ENCODE results near the gene SHPK.

Gene SHPK, protein sequence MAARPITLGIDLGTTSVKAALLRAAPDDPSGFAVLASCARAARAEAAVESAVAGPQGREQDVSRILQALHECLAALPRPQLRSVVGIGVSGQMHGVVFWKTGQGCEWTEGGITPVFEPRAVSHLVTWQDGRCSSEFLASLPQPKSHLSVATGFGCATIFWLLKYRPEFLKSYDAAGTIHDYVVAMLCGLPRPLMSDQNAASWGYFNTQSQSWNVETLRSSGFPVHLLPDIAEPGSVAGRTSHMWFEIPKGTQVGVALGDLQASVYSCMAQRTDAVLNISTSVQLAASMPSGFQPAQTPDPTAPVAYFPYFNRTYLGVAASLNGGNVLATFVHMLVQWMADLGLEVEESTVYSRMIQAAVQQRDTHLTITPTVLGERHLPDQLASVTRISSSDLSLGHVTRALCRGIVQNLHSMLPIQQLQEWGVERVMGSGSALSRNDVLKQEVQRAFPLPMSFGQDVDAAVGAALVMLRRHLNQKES

DNA sequence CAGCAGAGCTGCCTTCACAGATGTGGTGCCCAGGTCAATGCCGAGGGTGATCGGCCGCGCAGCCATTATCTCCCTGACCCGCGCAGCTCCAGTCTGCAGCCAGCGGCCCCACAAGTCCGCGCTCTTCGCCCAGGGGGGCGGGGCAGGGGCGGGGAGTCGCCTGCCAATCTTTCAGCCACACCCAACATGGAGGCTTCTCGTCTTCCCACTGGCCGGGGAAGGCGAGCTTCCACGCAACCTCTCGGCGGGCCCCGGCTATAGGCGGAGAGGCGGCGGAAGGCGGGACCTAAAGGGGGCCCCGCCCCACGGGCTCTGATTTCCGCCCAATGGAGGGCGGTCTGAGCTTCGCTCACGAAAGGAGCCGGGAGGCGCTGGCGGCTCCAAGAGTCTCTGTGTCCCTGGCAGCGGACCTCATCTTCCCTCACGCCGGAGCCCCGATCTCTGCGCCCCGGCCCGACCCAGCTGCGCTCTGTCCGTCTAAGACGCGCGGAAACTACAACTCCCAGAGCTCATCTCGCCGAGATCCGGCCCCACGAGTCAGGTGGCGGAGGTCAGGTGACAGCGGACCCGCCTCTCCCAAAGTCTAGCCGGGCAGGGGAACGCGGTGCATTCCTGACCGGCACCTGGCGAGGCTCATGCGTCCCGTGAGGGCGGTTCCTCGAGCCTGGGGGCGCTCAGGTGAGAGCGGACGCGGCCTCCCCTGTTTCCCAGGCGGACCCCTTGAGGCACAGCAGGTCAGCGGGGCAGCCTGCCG is at the start of gene SHPK, which contains the start of gene CTNS:
Gene SHPK (minus strand): TSS at position 97 of the 754 bp plus-strand sequence. CDS start 31 bp downstream, at position 66.
Gene CTNS (plus strand): TSS at position 607 of the 754 bp plus-strand sequence. CDS start 3,447 bp downstream, outside the sequence.
- peak; percentile 65 to 82 for DNase-seq

GRCh38 chr17:3685174-3685573 is 49.1 kb upstream of the SHPK start:
- DNase-seq, result no peak

GRCh38 chr17:3683054-3683511 is 47.0 kb upstream of the SHPK start:
- DNase-seq, result peak; percentile 12 to 33

GRCh38 chr17:3682033-3682432 is 46.0 kb upstream of the SHPK start:
- no peak for DNase-seq

DNA sequence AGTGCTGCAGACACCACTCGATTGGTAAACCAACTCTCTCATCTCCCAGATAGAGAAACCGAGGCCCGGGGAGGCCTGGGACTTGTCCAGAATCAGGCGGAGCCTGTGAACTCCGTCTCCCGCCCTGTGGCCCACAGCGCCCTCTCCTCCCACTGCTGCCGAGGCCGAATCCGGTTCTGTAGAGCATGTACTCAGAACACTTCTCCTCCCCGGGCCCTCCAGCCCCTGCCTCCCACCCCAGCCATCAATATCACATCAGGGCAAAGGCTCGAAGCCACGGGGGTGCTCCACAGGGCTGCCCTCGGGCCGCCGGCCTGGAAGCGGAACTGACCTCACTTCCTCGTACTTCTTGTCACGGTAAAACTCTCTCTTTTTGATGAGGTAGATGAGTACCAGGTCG is 45.5 kb upstream of the SHPK start:
- no peak for DNase-seq

- DNase-seq, result no peak
Observed at GRCh38 chr17:3681057-3681456, 45.0 kb upstream of the SHPK start.

- no peak for DNase-seq
Observed at GRCh38 chr17:3679531-3680126, 43.6 kb upstream of the SHPK start.

DNA sequence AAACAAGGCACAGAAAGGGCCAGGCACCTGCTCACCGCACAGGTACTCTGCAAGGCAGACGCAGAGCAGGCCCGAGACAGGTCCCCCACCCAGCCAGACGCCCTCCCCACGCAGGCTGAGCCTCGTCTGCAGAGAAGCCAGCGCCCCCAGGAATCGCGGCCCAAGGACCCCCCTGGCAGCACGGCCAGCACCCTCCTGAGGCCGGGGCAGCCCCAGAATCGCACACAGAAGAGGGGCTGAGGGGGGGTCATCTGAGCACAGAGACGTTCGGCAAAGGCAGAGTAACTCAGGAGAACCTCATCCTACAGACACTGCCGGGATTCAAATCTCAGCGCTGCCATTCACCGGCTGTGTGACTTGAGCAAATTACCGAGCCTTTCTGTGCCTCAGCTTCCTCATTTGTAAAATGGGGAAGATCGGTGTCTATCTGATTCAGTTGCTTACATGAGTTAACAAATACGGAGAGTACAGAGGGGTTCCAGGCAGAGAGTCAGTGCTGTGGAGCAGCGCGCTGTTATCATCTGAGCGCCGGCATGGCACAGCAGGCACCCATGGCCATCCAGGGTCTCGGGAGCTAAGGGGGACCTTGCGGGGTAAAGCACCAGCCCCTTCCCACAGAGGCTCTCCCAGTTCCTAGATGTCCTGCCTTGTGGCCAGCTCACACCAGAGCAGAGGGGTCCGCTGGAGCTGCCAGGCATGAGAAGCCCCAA is 42.9 kb upstream of the SHPK start:
- DNase-seq, result no peak

- no peak for DNase-seq
Observed at GRCh38 chr17:3678095-3678820, 42.2 kb upstream of the SHPK start.

DNA sequence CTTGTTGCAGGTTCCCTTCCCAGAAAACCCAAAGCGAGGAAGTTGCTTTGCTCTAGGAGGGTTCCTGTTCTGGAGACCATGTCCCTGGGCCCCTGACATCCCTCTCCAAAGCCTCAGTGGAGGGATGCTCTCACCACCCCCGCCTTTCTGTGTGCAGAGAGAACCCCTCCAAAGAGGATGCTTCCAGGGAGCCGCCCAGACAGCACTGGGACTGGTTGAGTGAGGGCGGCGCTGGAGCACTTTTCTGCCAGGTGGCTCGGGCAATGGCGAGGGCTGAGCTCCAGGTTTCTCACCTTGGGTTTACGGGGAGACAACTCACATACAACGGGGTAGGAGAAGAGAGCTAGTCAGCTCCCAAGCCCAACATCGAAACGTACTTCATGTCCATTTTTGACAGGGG is 39.8 kb upstream of the SHPK start:
- no peak for DNase-seq

DNA sequence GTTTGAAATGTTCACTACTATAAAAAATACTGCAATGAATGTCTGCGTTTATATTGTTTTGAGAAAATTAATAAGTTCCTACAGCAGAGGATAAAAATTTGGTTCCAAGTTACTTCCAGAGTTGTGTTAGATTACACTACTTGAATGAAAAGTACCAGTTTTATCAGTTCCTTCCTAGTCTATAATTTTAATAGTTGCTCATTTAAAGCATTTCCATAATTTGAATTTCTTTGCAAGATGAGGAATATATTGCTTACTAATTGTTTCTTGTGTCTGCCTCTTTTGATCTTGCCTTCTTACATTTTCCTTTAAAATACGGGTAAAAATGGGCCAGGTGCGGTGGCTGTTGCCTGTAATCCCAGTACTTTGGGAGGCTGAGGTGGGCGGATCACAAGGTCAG is 36.5 kb upstream of the SHPK start:
- no peak for DNase-seq

DNA sequence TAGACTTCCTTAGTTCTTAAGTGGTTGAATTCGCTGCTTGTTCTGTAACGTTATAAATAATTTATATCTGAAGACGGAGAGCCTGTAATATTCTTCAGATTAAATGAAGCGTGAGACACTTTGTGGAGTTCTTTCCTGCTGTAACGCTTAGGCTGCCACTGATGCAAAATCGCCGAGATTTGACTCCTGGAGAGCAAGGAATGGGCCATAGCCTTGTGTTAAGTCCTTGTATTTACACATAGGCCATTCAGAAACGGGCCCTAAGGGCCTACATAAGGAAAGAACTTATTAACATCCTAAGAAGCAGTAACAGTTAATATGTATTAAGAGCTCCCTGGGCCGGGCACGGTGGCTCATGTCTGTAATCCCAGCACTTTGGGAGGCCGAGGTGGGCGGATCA is 33.5 kb upstream of the SHPK start:
- no peak for DNase-seq

DNA sequence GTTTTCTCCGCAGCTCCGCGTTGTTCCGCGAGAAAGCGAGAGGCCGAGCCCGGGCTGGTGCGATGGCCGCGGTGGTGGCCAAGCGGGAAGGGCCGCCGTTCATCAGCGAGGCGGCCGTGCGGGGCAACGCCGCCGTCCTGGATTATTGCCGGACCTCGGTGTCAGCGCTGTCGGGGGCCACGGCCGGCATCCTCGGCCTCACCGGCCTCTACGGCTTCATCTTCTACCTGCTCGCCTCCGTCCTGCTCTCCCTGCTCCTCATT is 33.0 kb upstream of the SHPK start:
- no peak for DNase-seq

DNA sequence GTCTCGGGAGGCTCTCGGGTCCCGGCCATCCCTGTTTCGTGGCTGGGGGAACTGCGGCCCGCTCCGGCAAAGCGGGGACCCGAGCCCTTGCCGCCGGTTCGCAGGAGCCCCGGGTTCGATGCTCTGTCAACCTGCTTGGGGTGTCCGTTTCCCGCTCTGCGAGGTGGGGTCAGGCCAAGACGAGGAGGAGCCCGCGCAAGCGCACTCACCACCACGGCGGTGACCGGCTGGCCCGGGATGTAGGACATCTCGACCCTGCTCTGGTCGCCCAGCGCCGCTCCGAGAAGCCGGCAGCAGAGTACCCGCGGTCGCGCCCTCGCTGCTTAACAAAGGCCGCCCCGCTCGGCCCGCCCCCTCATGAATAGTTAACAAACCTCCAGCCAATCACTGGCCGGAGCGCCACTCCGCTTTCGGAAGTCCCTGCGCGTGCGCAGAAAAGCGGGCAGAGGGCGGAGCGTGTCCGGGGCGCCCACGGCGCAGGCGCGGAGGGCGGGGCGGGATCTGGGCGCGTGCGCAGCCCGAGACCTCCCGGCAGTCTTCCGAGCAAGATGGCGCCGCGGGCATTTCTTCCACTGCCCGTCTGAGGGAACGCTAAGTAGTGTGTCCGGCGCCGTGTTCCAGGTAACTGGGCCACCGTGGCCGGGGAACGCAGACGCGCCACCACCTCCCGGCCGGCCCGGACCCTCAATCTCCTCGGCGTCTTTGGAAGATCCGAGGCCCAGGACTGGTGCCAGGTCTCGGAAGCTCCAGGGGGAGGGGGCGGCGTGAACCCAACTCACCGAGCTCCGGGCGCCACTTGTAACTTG is 32.4 kb upstream of the SHPK start, which contains the start of the genes EMC6 and TAX1BP3:
Gene EMC6 (plus strand): TSS at position 534 of the 806 bp plus-strand sequence. CDS start 335 bp downstream, outside the sequence.
Gene TAX1BP3 (minus strand): TSS at position 300 of the 806 bp plus-strand sequence. CDS start 52 bp downstream, at position 248.
- peak; percentile 77 to 83 for DNase-seq

DNA sequence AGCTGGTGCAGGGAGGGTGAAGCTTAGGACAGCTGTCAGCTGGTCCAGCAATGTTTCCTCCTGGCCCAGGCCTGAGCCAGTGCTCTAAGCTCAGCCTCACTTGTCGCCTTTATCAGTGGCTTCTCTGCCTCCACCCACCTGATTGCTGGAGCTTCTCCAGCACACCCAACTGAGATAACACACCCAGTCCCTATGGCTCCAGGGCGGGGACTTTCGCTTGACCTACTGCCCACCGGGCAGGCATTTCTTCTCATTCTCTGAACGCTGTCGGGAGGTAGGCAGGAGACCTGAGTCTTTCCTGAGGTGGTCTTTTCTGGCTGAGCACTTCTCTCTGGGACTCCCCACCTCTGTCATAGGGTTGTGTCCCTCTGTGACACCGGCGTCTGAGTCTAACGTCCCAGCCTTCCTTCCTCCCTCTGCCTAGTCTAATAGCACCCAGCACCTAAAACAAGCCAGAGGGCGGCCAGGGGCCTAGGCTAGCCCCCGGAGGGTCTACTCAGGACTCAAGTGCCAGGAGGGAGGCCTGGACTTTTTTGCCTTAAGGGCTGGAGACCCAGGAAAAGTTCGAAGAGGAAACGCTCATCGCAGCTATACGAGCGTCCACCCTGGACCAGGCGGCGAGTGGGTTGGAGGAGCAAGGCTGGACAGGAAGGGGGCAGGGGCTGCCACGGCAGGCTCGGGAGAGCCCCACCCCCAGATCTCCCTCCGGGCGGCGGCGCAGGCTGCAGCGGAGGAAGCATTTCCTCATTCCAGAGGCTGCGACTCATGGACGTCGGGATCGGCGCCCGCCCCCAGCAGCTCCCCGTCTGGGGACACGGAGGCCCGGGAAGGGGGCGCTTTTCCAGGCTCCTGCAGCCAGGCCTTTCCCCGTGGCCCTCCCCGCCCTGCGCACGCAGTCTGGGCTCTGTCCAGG is 31.6 kb upstream of the SHPK start:
- DNase-seq, result no peak

- no peak for DNase-seq
Observed at GRCh38 chr17:3666516-3666915, 30.5 kb upstream of the SHPK start.

DNA sequence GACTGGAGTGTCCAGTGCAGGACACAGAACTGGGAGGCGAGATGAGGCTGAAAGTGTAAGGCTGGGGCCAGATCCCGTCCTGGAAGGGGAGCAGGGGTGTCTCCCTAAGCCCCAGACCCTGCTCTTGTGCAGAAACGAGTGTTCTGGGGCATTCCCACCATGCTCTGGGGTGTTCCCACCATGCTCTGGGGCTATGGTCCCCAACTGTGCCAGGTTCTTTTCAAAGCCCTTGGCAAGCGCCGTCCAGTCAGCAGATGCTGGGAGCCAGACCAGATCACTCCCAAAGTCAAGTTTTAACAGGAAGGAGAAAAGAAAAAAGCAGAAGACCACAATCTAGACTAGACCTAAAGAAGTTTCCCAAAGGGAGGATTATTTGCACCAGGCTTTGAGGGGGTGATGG is 29.8 kb upstream of the SHPK start:
- no peak for DNase-seq

- no peak for DNase-seq
Observed at GRCh38 chr17:3663102-3664011, 27.3 kb upstream of the SHPK start.
